Fibroblast of villous mesenchyme (primary cell): Measurements from ENCODE around the gene EDAR. TPM values are rescaled to one million over a fixed set of nuclear protein-coding genes. Genes with fewer than 3 reads are reported as not detected.

Experiments
- DNase-seq: peaks from one replicate; pipeline ENCODE4 v3.0.0-alpha.2; 2010; ENCODE audit warnings: low read depth
- H3K4me3 ChIP-seq: 2 replicates; pipeline ENCODE4 v1.5.1; 2011; ENCODE audit warnings: low read depth, mild to moderate bottlenecking, low read length
- total RNA-seq: library from RNA; depleted of rRNA; stranded (reverse); fragments of >200 nt; gene quantifications from 2 replicates; pipeline ENCODE4 v1.2.3, GENCODE V29; 2012
- TF ChIP-seq, protein P1 (sequence below): IDR thresholded peaks from 2 replicates; pipeline ENCODE4 v1.5.1; 2012; ENCODE audit warnings: low read depth, mild to moderate bottlenecking, low read length; ENCODE audit not compliant: insufficient read depth

EDAR gene
- total RNA-seq, 1 donor = not detected

DNA sequence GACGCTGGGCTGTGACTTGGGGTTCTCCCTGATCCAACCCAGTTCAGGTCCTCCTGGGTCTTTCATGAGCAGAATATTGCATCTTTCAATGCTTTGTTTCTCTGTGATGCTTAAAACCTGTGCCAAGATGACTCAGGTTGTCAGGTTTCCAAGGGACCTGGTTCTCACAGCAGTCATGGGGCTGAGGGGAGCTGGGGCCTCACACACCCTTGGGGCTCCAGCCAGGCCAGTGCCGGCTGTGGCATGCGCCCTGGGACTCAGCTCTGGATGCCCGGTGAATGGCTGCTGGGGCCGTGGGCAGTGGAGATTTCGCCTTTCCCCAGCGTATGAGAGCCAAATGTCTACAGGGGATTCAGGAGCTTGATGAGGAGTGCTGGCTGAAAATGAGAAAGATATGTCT lies 29.6 kb downstream of the EDAR start:
- no peak for DNase-seq
- TF ChIP-seq, protein P1, sequence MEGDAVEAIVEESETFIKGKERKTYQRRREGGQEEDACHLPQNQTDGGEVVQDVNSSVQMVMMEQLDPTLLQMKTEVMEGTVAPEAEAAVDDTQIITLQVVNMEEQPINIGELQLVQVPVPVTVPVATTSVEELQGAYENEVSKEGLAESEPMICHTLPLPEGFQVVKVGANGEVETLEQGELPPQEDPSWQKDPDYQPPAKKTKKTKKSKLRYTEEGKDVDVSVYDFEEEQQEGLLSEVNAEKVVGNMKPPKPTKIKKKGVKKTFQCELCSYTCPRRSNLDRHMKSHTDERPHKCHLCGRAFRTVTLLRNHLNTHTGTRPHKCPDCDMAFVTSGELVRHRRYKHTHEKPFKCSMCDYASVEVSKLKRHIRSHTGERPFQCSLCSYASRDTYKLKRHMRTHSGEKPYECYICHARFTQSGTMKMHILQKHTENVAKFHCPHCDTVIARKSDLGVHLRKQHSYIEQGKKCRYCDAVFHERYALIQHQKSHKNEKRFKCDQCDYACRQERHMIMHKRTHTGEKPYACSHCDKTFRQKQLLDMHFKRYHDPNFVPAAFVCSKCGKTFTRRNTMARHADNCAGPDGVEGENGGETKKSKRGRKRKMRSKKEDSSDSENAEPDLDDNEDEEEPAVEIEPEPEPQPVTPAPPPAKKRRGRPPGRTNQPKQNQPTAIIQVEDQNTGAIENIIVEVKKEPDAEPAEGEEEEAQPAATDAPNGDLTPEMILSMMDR = no peak

DNA sequence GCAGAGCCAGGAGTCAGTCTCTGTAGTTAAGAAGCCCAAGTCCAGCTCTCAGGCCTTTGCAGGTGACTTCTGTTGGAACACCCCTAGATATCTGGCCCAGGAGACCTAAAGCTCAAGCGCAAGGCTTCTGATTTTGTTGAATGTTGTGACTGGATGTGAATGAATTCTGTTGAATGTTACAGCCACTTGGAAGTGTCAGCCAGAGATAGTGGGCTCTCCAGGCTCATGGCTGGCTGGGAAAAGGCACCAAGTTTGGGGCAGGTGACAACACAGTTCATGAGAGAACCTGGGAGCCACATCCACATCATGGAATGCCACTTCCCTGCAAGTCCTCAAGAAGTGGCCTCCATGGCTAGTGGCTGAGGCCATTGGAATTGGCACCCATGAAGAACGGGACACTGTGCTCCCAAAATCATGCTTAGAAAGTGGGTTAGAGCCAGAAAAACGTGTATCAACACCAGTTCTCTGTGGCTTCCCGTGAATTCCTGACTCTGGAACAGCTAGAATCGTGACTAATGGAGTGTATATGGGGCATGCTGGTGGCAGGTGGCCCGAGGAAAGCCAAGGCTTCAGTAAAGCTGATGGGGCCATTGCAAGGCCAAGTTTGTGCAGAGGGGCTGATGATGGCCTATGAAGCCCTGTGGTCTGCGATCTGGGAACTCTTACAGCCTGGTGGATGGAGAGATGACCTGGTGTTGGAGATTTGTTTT lies 30.2 kb downstream of the EDAR start:
- TF ChIP-seq, protein P1 = no peak
- no peak overlapping the region for H3K4me3 ChIP-seq
- DNase-seq = no peak

More for the DNA sequence above, 29.6 kb downstream of the EDAR start:
- H3K4me3 ChIP-seq = no peak overlapping the region

DNA sequence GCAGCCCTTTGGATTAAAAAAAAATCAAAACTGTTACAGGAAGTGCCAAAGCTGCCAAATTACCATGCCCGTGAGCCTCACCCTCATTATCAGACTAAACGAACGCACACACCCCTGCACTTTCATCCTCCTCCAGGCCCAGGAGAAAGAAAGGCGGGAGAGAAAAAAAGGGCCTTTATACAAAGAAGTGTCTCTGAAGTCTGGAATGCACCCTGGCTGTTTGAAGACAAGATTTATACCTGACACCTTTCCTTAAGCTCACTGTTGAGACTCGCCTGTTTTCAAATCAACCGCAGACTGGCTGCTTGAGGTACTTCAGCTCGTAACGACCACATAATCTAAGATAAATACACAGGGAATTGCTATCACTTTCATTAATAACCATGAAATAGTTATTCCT lies 31.0 kb downstream of the EDAR start:
- DNase-seq = no peak
- TF ChIP-seq, protein P1 = no peak

DNA sequence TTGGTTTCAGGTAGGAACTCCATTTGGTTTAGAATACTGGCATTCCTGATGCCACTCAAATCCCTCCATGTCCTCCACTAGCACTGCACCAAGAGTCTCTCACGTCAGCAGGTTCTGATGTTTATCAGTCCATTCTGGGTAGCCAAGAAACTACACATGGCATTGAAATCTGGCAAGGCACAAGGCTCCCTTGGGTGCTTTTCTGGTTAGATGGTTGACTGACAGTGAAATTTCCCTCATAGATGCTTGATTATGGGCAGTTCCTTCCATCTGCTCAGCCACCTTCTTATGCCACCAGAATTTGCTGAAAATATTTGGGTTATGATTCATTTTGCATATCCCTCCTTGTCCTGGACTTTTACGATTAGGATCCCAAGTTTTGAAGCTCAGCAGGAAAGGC lies 32.6 kb downstream of the EDAR start:
- no peak overlapping the region for H3K4me3 ChIP-seq
- TF ChIP-seq, protein P1 = no peak
- DNase-seq = no peak

More for the DNA sequence above, 31.0 kb downstream of the EDAR start:
- no peak overlapping the region for H3K4me3 ChIP-seq

DNA sequence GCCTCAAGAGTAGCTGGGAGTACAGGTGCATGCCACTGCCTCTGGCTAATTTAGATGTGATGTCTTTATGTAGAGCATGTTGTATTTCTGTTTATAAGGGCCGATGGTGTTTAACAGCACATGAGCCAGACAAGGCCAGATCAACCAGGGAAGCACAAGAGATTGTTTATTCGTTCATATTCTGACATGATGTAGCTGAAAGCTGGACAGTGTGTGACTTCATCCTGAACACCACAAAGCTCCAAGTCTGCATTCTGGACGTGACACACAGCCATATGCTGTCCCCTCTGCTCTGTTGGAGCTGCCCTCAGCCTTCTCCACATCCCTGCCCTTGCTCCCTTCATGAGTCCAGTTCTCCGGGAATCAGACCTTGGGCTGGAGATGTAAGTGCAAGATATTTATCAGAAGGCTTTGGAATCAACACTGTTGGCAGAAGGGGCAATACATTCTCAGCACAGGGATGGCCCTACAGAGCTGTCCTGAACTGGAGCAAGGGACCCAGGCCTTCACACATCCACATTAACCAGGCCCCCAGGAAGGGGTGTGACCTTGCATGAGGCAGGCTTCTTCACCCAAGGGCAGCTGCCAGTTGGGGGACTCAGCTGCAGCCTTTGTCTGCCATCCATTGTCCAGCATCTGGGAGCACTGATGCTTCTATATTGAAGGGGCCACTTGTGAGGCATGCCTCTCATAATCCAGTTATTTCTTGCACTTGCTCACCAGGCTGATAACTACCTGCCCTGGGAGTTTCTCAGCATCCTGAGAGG lies 38.5 kb downstream of the EDAR start:
- no peak for DNase-seq
- H3K4me3 ChIP-seq = no peak overlapping the region
- TF ChIP-seq, protein P1 = no peak

DNA sequence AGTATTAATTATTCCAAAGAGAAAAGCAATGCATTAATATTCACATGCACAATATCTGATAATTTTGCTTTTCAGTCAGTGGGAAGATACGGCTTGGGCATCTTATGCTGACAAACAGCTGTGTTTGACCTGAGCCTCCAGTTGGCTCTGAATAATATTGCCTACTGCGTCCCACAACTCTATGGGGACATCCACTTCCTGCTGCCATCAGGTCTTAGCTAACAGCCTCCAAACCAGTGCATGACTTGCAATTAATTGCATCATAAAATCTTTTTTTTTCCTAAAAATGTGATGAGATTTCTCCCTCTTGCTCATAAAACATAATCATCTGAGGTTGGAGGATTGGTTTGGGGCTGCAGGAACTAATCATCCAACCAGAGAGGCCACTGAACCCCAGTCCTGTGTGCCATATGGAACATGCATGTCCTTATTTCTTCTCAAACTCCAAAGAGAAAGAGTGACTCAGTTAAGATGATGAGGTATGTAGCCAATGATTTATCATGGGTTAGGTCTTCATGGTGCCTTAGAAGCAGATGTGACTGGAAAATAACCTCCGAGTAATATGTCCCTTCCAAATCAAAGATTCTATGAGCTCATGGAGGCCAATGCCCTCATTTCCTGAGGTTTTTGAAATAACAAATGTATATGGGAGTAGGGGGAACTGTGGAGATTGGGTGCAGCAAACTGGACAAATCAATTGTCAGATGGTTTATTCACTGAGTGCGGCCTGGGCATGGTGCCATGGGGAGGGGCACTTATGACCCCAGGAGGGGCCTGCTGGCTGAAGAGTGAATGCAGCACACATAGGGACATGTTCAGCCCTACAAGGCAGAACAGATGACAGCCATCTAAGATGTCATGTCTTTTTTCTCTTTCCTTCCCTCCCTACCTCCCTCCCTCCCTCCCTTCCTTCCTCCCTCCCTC lies 39.4 kb downstream of the EDAR start:
- no peak for DNase-seq
- no peak overlapping the region for H3K4me3 ChIP-seq
- TF ChIP-seq, protein P1 = no peak
